GM21619 (cell line): Measurements from ENCODE around the gene DTX3.
"Not testable (repeated sequence)": the region's sequence is repeated elsewhere in the genome, so short reads cannot be mapped to it uniquely, and the experiment has no call there.

Source experiments
- ATAC-seq: cut with Tn5 transposase; IDR thresholded peaks from one replicate; pipeline ENCODE4 v1.9.1; 2021; ENCODE audit not compliant: unreplicated experiment

DTX3 gene, protein sequence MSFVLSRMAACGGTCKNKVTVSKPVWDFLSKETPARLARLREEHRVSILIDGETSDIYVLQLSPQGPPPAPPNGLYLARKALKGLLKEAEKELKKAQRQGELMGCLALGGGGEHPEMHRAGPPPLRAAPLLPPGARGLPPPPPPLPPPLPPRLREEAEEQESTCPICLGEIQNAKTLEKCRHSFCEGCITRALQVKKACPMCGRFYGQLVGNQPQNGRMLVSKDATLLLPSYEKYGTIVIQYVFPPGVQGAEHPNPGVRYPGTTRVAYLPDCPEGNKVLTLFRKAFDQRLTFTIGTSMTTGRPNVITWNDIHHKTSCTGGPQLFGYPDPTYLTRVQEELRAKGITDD

DNA sequence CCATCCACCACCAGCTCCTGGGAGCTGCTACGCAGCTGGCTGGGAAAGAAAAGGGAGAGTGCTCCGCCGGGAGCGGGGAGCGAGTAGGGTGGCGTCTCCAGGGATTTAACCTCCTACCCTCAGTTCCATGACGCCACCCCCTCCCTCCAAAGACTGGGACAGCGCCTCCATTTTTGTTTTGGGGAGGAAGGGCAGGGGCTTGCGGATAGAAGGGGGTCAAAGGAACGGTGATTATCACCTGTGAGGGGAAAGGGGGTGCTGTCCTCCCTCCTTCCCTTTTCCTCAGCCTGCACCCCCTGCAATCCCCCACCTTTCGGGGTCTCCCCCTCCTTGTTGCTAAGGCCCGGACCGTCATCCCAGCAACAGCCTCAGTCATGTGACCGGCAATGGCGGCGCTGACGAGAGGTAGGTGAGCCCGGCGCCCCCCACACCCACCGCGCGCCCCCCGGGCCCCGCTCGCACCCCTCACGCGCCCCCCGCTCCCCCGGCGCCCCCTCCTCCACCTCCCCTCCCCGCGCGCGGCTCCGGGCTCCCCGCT is at the start of gene DTX3:
DTX3 (plus strand) TSS at position 371 of the 538 bp plus-strand sequence. CDS start 1,694 bp downstream, outside the sequence.
- no peak for ATAC-seq

DNA sequence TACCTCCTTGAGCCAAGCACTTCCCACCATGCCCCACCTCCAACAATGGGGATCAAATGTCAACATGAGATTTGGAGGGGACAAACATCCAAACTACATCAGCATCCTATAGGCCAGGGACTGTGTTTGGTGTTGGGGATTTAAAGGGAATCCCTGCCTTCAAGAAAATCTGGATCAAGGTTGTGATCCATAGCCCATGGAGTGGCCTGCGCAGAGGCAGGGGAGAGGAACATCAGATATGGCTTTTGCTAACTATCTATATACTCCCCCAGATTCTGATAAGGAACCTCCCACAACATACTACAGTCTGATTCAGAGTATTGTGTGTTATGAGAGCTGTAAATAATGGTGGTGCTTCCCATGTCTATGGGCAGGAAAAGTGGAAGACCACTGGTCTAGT is 49.7 kb upstream of the DTX3 start:
- ATAC-seq: no peak

GRCh38 chr12:57558864-57559263 is 45.8 kb upstream of the DTX3 start:
- ATAC-seq: no peak

- no peak for ATAC-seq
Measured at GRCh38 chr12:57560516-57560915, 44.1 kb upstream of the DTX3 start.

DNA sequence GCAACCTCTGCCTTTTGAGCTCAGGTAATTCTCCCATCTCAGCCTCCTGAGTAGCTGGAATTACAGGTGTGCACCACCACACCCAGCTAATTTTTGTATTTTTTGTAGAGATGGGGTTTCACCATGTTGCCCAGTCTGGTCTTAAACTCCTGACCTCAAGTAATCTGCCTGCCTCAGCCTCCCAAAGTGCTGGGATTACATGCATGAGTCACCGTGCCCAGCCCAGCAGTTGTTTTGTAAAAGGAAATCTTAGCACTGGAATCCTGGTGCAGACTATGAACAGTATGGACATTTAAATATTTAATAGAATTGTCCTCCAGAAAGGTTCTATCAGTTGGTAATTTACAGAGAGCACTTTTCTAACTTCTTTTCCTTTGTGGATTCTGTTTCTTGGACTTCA is 43.5 kb upstream of the DTX3 start:
- ATAC-seq: not testable (repeated sequence)

DNA sequence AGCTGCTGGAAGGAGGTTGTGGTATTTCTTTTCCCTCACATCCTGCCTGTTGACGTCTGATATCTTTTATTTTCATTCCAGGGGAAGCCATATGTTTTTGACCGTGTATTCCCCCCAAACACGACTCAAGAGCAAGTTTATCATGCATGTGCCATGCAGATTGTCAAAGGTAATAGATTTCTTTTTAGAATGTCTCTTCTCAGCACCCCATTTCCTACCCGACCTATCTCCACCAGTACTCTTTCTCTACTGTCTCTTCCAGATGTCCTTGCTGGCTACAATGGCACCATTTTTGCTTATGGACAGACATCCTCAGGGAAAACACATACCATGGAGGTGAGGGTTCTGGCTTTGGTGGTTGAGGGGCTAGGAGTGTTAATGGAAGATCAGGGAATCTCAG is 41.3 kb upstream of the DTX3 start:
- no peak for ATAC-seq

DNA sequence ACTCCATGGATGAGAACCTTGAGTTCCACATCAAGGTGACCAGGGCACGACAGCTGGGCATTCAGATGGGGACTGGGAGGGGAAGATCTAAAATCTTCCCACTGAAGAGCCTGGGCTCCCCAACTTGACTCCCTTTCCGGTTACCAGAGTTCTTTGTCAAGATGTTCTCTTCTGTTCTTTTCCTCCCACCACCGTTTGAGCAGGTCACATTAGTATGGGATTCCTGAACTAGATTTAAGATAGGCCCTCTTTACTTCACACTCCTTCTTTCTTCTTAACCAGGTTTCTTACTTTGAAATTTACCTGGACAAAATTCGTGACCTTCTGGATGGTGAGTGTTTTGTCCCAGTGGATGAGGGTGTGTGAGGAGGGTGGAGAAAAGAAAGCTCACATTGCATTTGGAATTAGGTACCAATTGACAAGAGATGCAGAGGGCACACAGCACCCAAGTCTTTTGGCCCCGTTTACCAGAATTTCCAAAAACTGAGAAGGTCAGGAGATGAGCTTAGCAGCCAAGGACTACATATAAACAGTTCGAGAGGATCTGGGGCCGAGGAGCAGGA is 40.4 kb upstream of the DTX3 start:
- no peak for ATAC-seq

- ATAC-seq: no peak
Measured at GRCh38 chr12:57568838-57569237, 35.8 kb upstream of the DTX3 start.

GRCh38 chr12:57569858-57570257 is 34.8 kb upstream of the DTX3 start:
- no peak for ATAC-seq

- ATAC-seq: not testable (repeated sequence)
Measured at GRCh38 chr12:57570438-57570837, 34.2 kb upstream of the DTX3 start.

- ATAC-seq: no peak
Measured at GRCh38 chr12:57571926-57572762, 32.5 kb upstream of the DTX3 start.

GRCh38 chr12:57574795-57575194 is 29.8 kb upstream of the DTX3 start:
- ATAC-seq: no peak

DNA sequence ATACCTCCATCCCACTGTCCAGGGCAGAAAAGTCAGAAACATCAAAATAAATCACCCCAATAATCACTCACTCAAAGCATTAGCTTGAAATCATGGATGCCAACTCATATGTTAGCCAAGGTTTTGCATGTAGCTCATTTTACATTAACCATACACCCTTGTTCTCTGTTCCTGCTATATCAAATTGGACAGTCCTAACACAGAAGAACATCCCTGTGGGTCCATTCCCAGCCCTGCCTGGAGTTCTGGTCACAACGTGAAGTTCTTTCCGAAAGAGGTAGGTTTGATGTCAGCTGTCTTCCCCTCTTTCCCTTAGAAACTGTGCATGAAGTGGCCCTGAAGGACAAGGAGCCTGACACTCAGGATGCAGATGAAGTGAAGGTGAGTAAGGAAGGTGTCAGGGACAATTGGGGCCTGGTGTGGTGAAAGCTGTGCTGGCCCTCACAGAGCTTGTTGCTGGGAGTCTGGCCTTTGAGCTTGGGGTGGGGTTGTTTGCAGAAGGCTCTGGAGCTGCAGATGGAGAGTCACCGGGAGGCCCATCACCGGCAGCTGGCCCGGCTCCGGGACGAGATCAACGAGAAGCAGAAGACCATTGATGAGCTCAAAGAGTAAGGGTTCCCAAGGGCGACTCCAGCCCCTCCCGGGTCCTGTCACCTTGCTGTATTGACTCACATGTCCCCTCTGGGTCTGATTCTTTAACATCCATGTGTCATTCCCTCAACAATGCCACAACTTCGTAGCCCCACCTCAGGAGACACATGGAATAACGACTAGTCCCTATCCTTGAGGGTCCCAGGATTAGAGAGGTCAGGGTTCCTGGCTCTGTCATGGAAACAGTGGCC is 28.6 kb upstream of the DTX3 start:
- no peak for ATAC-seq

GRCh38 chr12:57576613-57577160 is 27.9 kb upstream of the DTX3 start:
- ATAC-seq: no peak

DNA sequence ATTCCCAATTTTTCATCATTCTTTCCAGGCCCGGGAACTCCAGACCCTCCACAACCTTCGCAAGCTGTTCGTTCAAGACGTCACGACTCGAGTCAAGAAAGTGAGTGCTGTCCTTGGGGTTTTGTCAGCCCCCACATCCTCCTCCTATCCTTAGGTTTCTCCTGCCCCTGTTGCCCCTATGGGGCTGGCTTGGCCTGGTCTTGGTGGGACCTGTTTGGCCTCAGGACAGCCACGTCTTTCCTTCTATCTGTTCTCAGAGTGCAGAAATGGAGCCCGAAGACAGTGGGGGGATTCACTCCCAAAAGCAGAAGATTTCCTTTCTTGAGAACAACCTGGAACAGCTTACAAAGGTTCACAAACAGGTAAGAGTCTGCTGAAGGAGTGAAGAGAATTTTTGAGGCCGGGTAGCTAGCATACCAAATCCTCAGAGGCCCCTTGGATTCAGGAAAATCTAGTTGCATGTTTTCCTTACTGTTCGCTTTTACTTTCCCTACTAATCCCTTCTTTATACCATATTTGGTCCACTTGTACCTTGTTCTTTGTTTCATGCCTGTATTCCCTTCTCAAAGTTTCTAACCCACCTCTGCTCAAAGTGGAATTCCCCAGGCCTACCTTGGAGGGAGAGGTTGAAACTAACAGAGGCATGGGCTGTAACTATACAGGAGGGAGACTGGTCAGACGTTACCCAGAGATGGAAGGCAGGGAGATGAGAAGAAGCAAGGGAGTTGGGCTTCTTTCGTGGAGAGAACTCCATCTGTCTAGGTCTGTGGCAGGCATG is 26.5 kb upstream of the DTX3 start:
- ATAC-seq: no peak

DNA sequence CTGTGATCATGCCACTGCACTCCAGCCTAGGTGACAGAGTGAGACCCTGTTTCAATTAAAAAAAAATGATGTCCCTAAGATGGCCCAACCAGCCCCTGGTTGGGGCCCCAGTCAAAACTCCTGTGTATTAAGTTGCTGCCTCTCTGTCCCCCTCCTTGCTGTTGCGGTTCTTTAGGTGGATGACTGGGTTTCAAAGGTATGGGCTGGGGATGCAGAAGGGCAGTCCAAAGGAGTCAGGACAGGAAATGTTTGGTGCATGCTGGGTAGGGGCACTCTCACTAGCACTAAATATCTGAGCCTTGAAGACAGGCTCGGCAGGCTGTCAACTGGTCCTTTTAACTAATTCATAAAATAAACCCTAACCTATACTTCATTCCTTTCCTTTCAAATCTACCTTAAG is 25.6 kb upstream of the DTX3 start:
- ATAC-seq: no peak

GRCh38 chr12:57579677-57580465 is 24.8 kb upstream of the DTX3 start:
- no peak for ATAC-seq

- no peak for ATAC-seq
Measured at GRCh38 chr12:57580466-57580795, 24.2 kb upstream of the DTX3 start.

- no peak for ATAC-seq
Measured at GRCh38 chr12:57581802-57582201, 22.8 kb upstream of the DTX3 start.
